ENCODE data around the gene BCAT1. TPM values are rescaled to one million over a fixed set of nuclear protein-coding genes. Genes with fewer than 3 reads are reported as not detected.

BCAT1 gene
- total RNA-seq, 1 experiment from 2014 or later, result 0.74 TPM

GRCh38 chr12:24970177-24970576 is 21.3 kb upstream of the BCAT1 start:
- Histone ChIP-seq H3K9me2 (ENCODE audit: insufficient read depth) (no peaks in the 10 kb centered on the region), H3K9ac (ENCODE audit: low read length) (no peak overlapping the region), H4K20me1 (ENCODE audit: insufficient read depth) (no peaks in the 10 kb centered on the region), H3K4me2 (ENCODE audit: low read length) (no peak overlapping the region), H3K9me3 (ENCODE audit: control insufficient read depth in 1 of 2, insufficient read depth in 1 of 2, low read depth in 1 of 2, low read length in 2 of 2) (no peaks in the 10 kb centered on the region), H3K4me3 (replicated peaks in 1 of 2; ENCODE audit: low read depth in 1 of 2, low read length in 2 of 2) (no peak overlapping the region), H2AFZ (ENCODE audit: low read depth, low read length, poor library complexity, severe bottlenecking) (no peak overlapping the region), H3K4me1 (ENCODE audit: control insufficient read depth in 1 of 2, insufficient read depth in 2 of 2, low read length in 2 of 2) (no peaks in the 10 kb centered on the region), H3K36me3 (ENCODE audit: control insufficient read depth in 1 of 2, insufficient read depth in 2 of 2, low read length in 2 of 2) (no peaks in the 10 kb centered on the region), H3K79me2 (ENCODE audit: insufficient read depth, low read length) (no peaks in the 10 kb centered on the region), H3K27me3 (ENCODE audit: insufficient read depth, low read length) (no peaks in the 10 kb centered on the region), H3K27ac (ENCODE audit: low read depth, low read length) (no peak overlapping the region)
- ChIA-PET POLR2A (no interaction called here), CTCF (no interaction called here), RAD21 (ENCODE audit: low non-redundant PET in 1 of 2, low total read pairs in 2 of 2, uncharacterized antibody in 2 of 2, unreplicated experiment in 2 of 2) (no interaction called here)
- no peak for DNase-seq (ENCODE audit: low read depth, low spot score)
- ATAC-seq, result no peak
- intact Hi-C loops (cut with micrococcal nuclease), result no loop called here
- TF ChIP-seq EGR1 (IDR thresholded peaks at IDR 0.05; ENCODE audit: low read depth) (no peak), JUND (IDR thresholded peaks at IDR 0.05) (no peak), POLR2AphosphoS5 (IDR thresholded peaks at IDR 0.05; ENCODE audit: low read depth, low read length) (no peak), SIN3A (IDR thresholded peaks at IDR 0.05; ENCODE audit: low read depth) (no peak), CBX3 (IDR thresholded peaks at IDR 0.05; ENCODE audit: low read depth) (no peak), POLR2A (IDR thresholded peaks at IDR 0.05; ENCODE audit: borderline replicate concordance, extremely low read depth, insufficient read depth, insufficient read length) (no peak), MAX (IDR thresholded peaks at IDR 0.05) (no peak), SP1 (IDR thresholded peaks at IDR 0.05; ENCODE audit: low read depth) (no peak), REST (IDR thresholded peaks at IDR 0.05; ENCODE audit: low read depth) (no peak), RAD21 (IDR thresholded peaks at IDR 0.05; ENCODE audit: low read depth) (no peak), EZH2phosphoT487 (IDR thresholded peaks at IDR 0.05; ENCODE audit: borderline replicate concordance) (no peak)
- no TSS peak for BruUV-seq (replicated peaks)

Data from HCT116 (cell line).